ENCODE results near the gene RSRC1.
"Not testable (repeated sequence)": the region's sequence is repeated elsewhere in the genome, so short reads cannot be mapped to it uniquely, and the experiment has no call there.

Gene RSRC1

DNA sequence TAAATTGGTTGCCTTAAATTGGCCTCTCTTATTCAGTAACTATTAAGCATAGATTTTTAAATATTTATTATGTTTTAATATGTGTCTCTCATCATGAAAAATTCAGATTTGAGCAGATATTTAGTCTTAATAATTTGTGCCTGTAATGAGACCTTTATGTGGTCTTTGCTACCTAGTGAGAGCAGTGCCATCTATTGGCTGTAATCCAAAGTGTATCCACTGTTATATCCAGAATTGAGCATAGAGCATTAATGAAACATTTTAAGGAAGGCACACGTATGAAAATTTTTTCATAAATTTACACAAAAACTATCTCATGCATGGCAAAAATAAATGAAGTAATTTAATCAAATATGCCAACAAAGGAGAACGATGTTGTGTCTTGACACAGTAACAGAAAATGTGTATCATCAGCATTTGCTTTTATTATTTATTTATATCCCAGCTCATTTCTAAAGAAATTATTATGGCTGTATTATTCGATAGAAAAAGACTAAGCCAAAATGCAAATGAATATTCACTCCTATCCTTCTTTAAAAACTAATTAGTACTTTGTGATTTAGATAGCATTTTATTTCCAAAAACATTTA lies 203.5 kb downstream of the RSRC1 start:
- no peak for DNase-seq (ENCODE audit: insufficient read length, low spot score)
- peak; percentile 82 for TF ChIP-seq CTCF (IDR thresholded peaks at IDR 0.05; ENCODE audit: insufficient read depth, missing control alignments)
- peak; percentile 67 for FAIRE-seq

GRCh38 chr3:158314426-158315357 lies 204.8 kb downstream of the RSRC1 start:
- FAIRE-seq (no peak), DNase-seq (ENCODE audit: insufficient read length, low spot score) (no peak)
- no peak for TF ChIP-seq CTCF (IDR thresholded peaks at IDR 0.05; ENCODE audit: insufficient read depth, missing control alignments)

- not testable (repeated sequence) for FAIRE-seq; DNase-seq (ENCODE audit: insufficient read length, low spot score)
Observed at GRCh38 chr3:158329696-158330441, 220.0 kb downstream of the RSRC1 start.

DNA sequence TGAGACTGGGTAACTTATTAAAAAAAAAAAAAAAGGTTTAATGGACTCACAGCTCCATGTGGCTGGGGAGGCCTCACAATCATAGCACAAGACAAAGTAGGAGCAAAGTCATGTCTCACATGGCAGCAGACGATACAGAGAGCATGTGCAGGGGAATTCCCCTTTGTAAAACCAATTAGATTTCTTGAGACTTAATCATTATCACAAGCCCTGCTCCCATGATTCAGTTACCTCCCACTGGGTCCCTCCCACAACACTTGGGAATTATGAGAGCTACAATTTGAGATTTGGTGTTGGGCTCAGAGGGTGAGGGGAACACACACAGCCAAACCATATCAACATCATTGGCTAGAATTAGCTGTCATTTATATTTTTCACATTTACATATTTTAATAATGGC lies 221.0 kb downstream of the RSRC1 start:
- DNase-seq (ENCODE audit: insufficient read length, low spot score), result no peak
- FAIRE-seq, result no peak
- no peak for TF ChIP-seq CTCF (IDR thresholded peaks at IDR 0.05; ENCODE audit: insufficient read depth, missing control alignments)

- DNase-seq (ENCODE audit: insufficient read length, low spot score) (no peak), FAIRE-seq (no peak)
- TF ChIP-seq CTCF (IDR thresholded peaks at IDR 0.05; ENCODE audit: insufficient read depth, missing control alignments), result no peak
Observed at GRCh38 chr3:158333736-158334135, 223.8 kb downstream of the RSRC1 start.

- DNase-seq (ENCODE audit: insufficient read length, low spot score), result no peak
- no peak for TF ChIP-seq CTCF (IDR thresholded peaks at IDR 0.05; ENCODE audit: insufficient read depth, missing control alignments)
- FAIRE-seq, result no peak
Observed at GRCh38 chr3:158337110-158337509, 227.2 kb downstream of the RSRC1 start.

DNA sequence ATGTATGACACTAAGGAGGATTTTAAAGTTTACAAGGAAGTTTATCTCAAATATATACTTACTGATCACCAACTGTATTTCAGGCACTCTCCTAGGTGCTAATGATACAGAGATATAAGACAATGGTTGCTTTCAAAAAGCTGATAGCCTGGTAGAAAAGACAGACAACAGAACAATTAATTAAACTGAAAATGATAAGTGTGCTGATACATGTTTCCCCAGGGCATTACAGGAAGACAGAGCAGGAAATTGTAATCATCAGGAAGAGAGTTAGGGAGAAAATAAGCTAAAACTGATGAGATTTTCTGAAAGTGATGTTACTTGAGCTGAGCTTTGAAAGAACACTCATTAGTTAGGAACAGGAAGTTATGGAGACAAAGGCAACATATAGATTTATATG lies 229.7 kb downstream of the RSRC1 start:
- no peak for DNase-seq (ENCODE audit: insufficient read length, low spot score)
- peak; percentile 44 for FAIRE-seq
- no peak for TF ChIP-seq CTCF (IDR thresholded peaks at IDR 0.05; ENCODE audit: insufficient read depth, missing control alignments)

- FAIRE-seq; DNase-seq (ENCODE audit: insufficient read length, low spot score): not testable (repeated sequence)
Observed at GRCh38 chr3:158340951-158341350, 231.1 kb downstream of the RSRC1 start.
